GM18907 (cell line): ENCODE measurements around the gene EDDM13.
"Not testable (repeated sequence)": the region's sequence is repeated elsewhere in the genome, so short reads cannot be mapped to it uniquely, and the experiment has no call there.

Source experiments
- ATAC-seq: cut with Tn5 transposase; IDR thresholded peaks from one replicate; pipeline ENCODE4 v1.9.1; 2021; ENCODE audit warnings: mild to moderate bottlenecking, moderate library complexity; ENCODE audit not compliant: unreplicated experiment

Gene EDDM13

GRCh38 chr19:56319991-56320390 lies 47.4 kb downstream of the EDDM13 start:
- no peak for ATAC-seq

GRCh38 chr19:56321254-56321988 lies 48.9 kb downstream of the EDDM13 start:
- ATAC-seq: no peak

- ATAC-seq: no peak
Observed at GRCh38 chr19:56321989-56322440, 49.5 kb downstream of the EDDM13 start.

- no peak for ATAC-seq
Observed at GRCh38 chr19:56324436-56324835, 51.9 kb downstream of the EDDM13 start.

GRCh38 chr19:56332695-56333094 lies 60.1 kb downstream of the EDDM13 start:
- ATAC-seq: no peak

GRCh38 chr19:56333506-56333905 lies 61.0 kb downstream of the EDDM13 start:
- no peak for ATAC-seq

GRCh38 chr19:56335371-56335770 lies 62.8 kb downstream of the EDDM13 start:
- not testable (repeated sequence) for ATAC-seq

- not testable (repeated sequence) for ATAC-seq
Observed at GRCh38 chr19:56337077-56337476, 64.5 kb downstream of the EDDM13 start.

GRCh38 chr19:56339031-56339430 lies 66.5 kb downstream of the EDDM13 start:
- ATAC-seq: not testable (repeated sequence)

GRCh38 chr19:56341948-56342347 lies 69.4 kb downstream of the EDDM13 start:
- no peak for ATAC-seq

- no peak for ATAC-seq
Observed at GRCh38 chr19:56347163-56347778, 74.7 kb downstream of the EDDM13 start.

- no peak for ATAC-seq
Observed at GRCh38 chr19:56348289-56348877, 75.8 kb downstream of the EDDM13 start.

GRCh38 chr19:56350416-56351045 lies 78.0 kb downstream of the EDDM13 start:
- no peak for ATAC-seq

- ATAC-seq: no peak
Observed at GRCh38 chr19:56351208-56351607, 78.7 kb downstream of the EDDM13 start.

- no peak for ATAC-seq
Observed at GRCh38 chr19:56355517-56355916, 83.0 kb downstream of the EDDM13 start.

GRCh38 chr19:56356944-56357343 lies 84.4 kb downstream of the EDDM13 start:
- ATAC-seq: no peak
